ENCODE results near the gene AREL1. TPM values are rescaled to one million over a fixed set of nuclear protein-coding genes. Genes with fewer than 3 reads are reported as not detected.

Gene AREL1
- total RNA-seq, 1 experiment from 2014 or later, result 34.2 TPM

DNA sequence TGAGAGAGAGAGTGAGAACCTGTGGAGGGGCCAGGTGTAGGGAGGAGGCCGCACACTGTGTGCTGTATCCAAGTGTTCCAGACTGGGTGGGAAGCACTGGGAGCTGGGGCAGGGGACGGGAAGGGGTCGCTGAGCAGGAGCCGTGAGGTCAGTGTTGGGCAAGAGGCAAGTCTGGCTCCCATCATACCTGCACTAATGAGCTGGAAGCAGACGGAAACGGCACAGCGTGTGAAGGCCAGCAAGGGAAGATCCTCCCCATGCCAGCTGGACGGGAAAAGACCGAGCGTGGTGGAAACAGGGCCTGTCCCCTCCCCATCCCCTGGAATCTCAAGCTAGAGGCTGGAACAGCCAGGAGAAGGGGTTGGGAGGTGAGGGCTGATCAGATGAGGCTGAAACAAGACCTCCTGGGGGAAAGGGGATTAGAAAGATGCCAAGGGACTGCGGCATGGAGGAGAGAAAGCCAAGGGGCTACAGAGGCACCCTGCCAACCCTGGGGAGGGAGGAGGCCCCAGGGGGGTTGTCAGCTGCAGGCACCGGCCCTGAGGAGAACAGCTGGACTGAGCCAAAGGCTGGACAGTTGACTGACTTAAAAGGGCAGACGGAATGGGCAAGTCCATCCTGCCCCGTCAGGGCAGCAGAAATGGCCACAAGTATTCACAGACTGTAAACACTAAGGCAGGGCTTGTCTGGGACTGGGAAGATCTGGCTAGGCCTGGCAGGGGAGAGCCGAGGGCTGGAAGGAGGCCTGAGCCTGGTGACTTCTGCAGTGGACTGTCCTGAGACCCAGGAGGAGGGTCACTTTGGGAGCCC lies 81.8 kb downstream of the AREL1 start:
- Histone ChIP-seq H3K23ac (ENCODE audit: insufficient read length, low read depth, low read length) (no peak overlapping the region), H3K79me1 (ENCODE audit: insufficient read depth, low read depth, low read length, poor library complexity, severe bottlenecking) (no peaks in the 10 kb centered on the region), H3K4ac (ENCODE audit: low read depth, low read length) (no peak overlapping the region), H4K91ac (ENCODE audit: insufficient read length, low read depth, low read length) (no peak overlapping the region), H2BK5ac (ENCODE audit: insufficient read length, low read length) (no peak overlapping the region), H3K14ac (ENCODE audit: insufficient read depth, low read length) (no peak overlapping the region; the same call in 1 of the 2 replicates), H3K79me2 (ENCODE audit: insufficient read depth, low read length) (no peaks in the 10 kb centered on the region), H3K9me3 (ENCODE audit: control insufficient read depth, low read depth, low read length) (no peaks in the 10 kb centered on the region), H3K18ac (ENCODE audit: insufficient read length, low read depth, low read length) (no peak overlapping the region), H2BK20ac (ENCODE audit: low read depth, low read length, poor library complexity, severe bottlenecking) (no peak overlapping the region), H3K4me1 (ENCODE audit: insufficient read depth, low read length) (no peaks in the 10 kb centered on the region), H2AFZ (ENCODE audit: low read length) (no peak overlapping the region), H3K23me2 (ENCODE audit: insufficient read length, low read depth, low read length, poor library complexity, severe bottlenecking) (no peaks in the 10 kb centered on the region), H3K27ac (ENCODE audit: insufficient read length, low read depth, low read length) (no peak overlapping the region), H2AK5ac (ENCODE audit: insufficient read length, low read length) (no peak overlapping the region), H4K5ac (ENCODE audit: insufficient read length, low read depth, low read length) (no peak overlapping the region), H2BK120ac (ENCODE audit: low read depth, low read length, poor library complexity, severe bottlenecking) (no peak overlapping the region), H3K9ac (ENCODE audit: extremely low read depth, insufficient read length, low read length) (no peak overlapping the region), H3T11ph (ENCODE audit: low read length) (no peak overlapping the region), H2BK15ac (ENCODE audit: low read depth, low read length) (no peak overlapping the region), H3K56ac (ENCODE audit: insufficient read length, low read depth, low read length) (no peak overlapping the region), H3K27me3 (ENCODE audit: insufficient read depth, low read length) (no peaks in the 10 kb centered on the region), H4K20me1 (ENCODE audit: control insufficient read depth, insufficient read depth, insufficient read length) (no peaks in the 10 kb centered on the region), H2BK12ac (ENCODE audit: insufficient read length, low read depth, low read length) (no peak overlapping the region), H4K8ac (replicated peaks; ENCODE audit: insufficient read length, low read depth, low read length) (no peak overlapping the region), H3K4me2 (ENCODE audit: insufficient read depth, insufficient read length, low read length) (no peak overlapping the region)
- no CpG with 5 or more reads among the region's 15 CpGs for WGBS (ENCODE audit: extremely low coverage, insufficient read length, low lambda C conversion rate)
- Mint-ChIP-seq H3K9me3 (no peaks in the 10 kb centered on the region), H3K27me3 (ENCODE audit: low read depth) (peaks cover 2% of the 10 kb centered on the region; the same call in 1 of the 2 replicates), H3K4me1 (peaks cover 31 to 42% of the 10 kb centered on the region in 2 experiments), H3K27ac (no peak overlapping the region), H3K4me3 (no peak overlapping the region), H3K36me3 (ENCODE audit: insufficient read depth in 1 of 3, low read depth in 3 of 3) (no peaks in the 10 kb centered on the region)
- no peak for DNase-seq
- TF ChIP-seq CTCF (conservative IDR thresholded peaks at IDR 0.05), result no peak
